ENCODE measurements around the gene TSKS. TPM values are rescaled to one million over a fixed set of nuclear protein-coding genes. Genes with fewer than 3 reads are reported as not detected.

The TSKS gene
- total RNA-seq, 2 experiments from 2014 or later, result 1.1 to 1.5 TPM

- CTCF ChIA-PET, result no interaction called here
- Mint-ChIP-seq H3K27ac (no peak overlapping the region), H3K4me3 (no peak overlapping the region)
Observed at GRCh38 chr19:49773663-49774350, 10.7 kb upstream of the TSKS start.

GRCh38 chr19:49772850-49773432 is 9.8 kb upstream of the TSKS start:
- ATAC-seq (no peak), DNase-seq (no peak)
- CTCF ChIA-PET, result no interaction called here
- H3K9me3 Mint-ChIP-seq (ENCODE audit: insufficient read depth), result no peaks in the 10 kb centered on the region
- POLR2A ChIA-PET, result no interaction called here
- no peak overlapping the region for H3K4me3 Mint-ChIP-seq
- H3K27me3 Mint-ChIP-seq (ENCODE audit: low read depth), result no peaks in the 10 kb centered on the region
- no peak overlapping the region for H3K27ac Mint-ChIP-seq
- H3K36me3 Mint-ChIP-seq (ENCODE audit: low read depth), result peaks cover 18% of the 10 kb centered on the region
- peaks cover 48% of the 10 kb centered on the region for H3K4me1 Mint-ChIP-seq (ENCODE audit: low read depth)

More at GRCh38 chr19:49773663-49774350, 10.7 kb upstream of the TSKS start:
- Mint-ChIP-seq H3K27me3 (ENCODE audit: low read depth) (no peaks in the 10 kb centered on the region), H3K36me3 (ENCODE audit: low read depth) (peaks cover 18% of the 10 kb centered on the region), H3K4me1 (ENCODE audit: low read depth) (peaks cover 45% of the 10 kb centered on the region), H3K9me3 (ENCODE audit: insufficient read depth) (no peaks in the 10 kb centered on the region)
- POLR2A ChIA-PET, result no interaction called here
- DNase-seq (no peak), ATAC-seq (no peak)

- DNase-seq (no peak), ATAC-seq (no peak)
- H3K4me3 Mint-ChIP-seq, result no peak overlapping the region
- POLR2A ChIA-PET, result no interaction called here
- peaks cover 22% of the 10 kb centered on the region for H3K36me3 Mint-ChIP-seq (ENCODE audit: low read depth)
- H3K4me1 Mint-ChIP-seq (ENCODE audit: low read depth), result peaks cover 53% of the 10 kb centered on the region
- CTCF ChIA-PET, result interaction anchor here (1.6 kb wide), 1 partner anchor 54 kb away, joined by 4 read pairs; no protein-coding TSS in a partner anchor
- H3K27me3 Mint-ChIP-seq (ENCODE audit: low read depth), result no peaks in the 10 kb centered on the region
- H3K9me3 Mint-ChIP-seq (ENCODE audit: insufficient read depth), result no peaks in the 10 kb centered on the region
- peak overlapping the region; percentile 60 for H3K27ac Mint-ChIP-seq
Observed at GRCh38 chr19:49771674-49772139, 8.6 kb upstream of the TSKS start.

GRCh38 chr19:49770529-49770928 is 7.4 kb upstream of the TSKS start:
- DNase-seq (no peak), ATAC-seq (no peak)
- H3K4me3 Mint-ChIP-seq, result no peak overlapping the region
- POLR2A ChIA-PET, result no interaction called here
- H3K36me3 Mint-ChIP-seq (ENCODE audit: low read depth), result peaks cover 16% of the 10 kb centered on the region
- CTCF ChIA-PET, result no interaction called here
- H3K27me3 Mint-ChIP-seq (ENCODE audit: low read depth), result no peaks in the 10 kb centered on the region
- no peak overlapping the region for H3K27ac Mint-ChIP-seq
- no peaks in the 10 kb centered on the region for H3K9me3 Mint-ChIP-seq (ENCODE audit: insufficient read depth)
- peaks cover 50% of the 10 kb centered on the region for H3K4me1 Mint-ChIP-seq (ENCODE audit: low read depth)

GRCh38 chr19:49767967-49768581 is 5.0 kb upstream of the TSKS start:
- H3K36me3 Mint-ChIP-seq (ENCODE audit: low read depth), result peaks cover 16% of the 10 kb centered on the region
- H3K27me3 Mint-ChIP-seq (ENCODE audit: low read depth), result no peaks in the 10 kb centered on the region
- POLR2A ChIA-PET, result interaction anchor here (0.6 to 1.5 kb wide), 4 partner anchors 28 to 298 kb away, joined by 3 to 5 read pairs (median 3); partner anchors contain the start of genes ATF5 and NUP62
- DNase-seq, result no peak
- peaks cover 45% of the 10 kb centered on the region for H3K4me1 Mint-ChIP-seq (ENCODE audit: low read depth)
- H3K4me3 Mint-ChIP-seq, result peak overlapping the region; percentile 96
- ATAC-seq, result no peak
- CTCF ChIA-PET, result interaction anchor here (3.4 kb wide), 1 partner anchor 51 kb away, joined by 26 read pairs; no protein-coding TSS in a partner anchor
- H3K27ac Mint-ChIP-seq, result peak overlapping the region; percentile 89
- H3K9me3 Mint-ChIP-seq (ENCODE audit: insufficient read depth), result no peaks in the 10 kb centered on the region

- POLR2A ChIA-PET, result interaction anchor here (0.6 to 1.5 kb wide), 5 partner anchors 28 to 298 kb away, joined by 3 to 5 read pairs (median 3); partner anchors contain the start of genes ATF5 and NUP62
- Mint-ChIP-seq H3K4me3 (peak overlapping the region; percentile 96), H3K9me3 (ENCODE audit: insufficient read depth) (no peaks in the 10 kb centered on the region), H3K27me3 (ENCODE audit: low read depth) (no peaks in the 10 kb centered on the region), H3K27ac (peak overlapping the region; percentile 89), H3K36me3 (ENCODE audit: low read depth) (peaks cover 14% of the 10 kb centered on the region), H3K4me1 (ENCODE audit: low read depth) (peaks cover 45% of the 10 kb centered on the region)
- CTCF ChIA-PET, result interaction anchor here (1.1 to 3.4 kb wide), 3 partner anchors 50 to 465 kb away, joined by 3 to 26 read pairs (median 4); no protein-coding TSS in a partner anchor
- ATAC-seq (no peak), DNase-seq (no peak)
Observed at GRCh38 chr19:49767381-49767780, 4.3 kb upstream of the TSKS start.

GRCh38 chr19:49766930-49767299 is 3.8 kb upstream of the TSKS start, which contains the start of gene AP2A1:
TSS of gene AP2A1 (plus strand) at chr19:49767001. CDS start at chr19:49767134, 133 bp downstream.
- peak within 1 kb of the TSS; percentile 96 for H3K4me3 Mint-ChIP-seq
- H3K4me1 Mint-ChIP-seq (ENCODE audit: low read depth), result peaks cover 45% of the 10 kb centered on the region
- H3K27me3 Mint-ChIP-seq (ENCODE audit: low read depth), result no peaks in the 10 kb centered on the region
- H3K36me3 Mint-ChIP-seq (ENCODE audit: low read depth), result peaks cover 14% of the 10 kb centered on the region
- DNase-seq, result no peak
- no peak for ATAC-seq
- H3K9me3 Mint-ChIP-seq (ENCODE audit: insufficient read depth), result no peaks in the 10 kb centered on the region
- CTCF ChIA-PET, result interaction anchor here (1.0 to 3.4 kb wide), 4 partner anchors 50 to 465 kb away, joined by 3 to 26 read pairs (median 4); no protein-coding TSS in a partner anchor
- peak within 1 kb of the TSS; percentile 95 for H3K27ac Mint-ChIP-seq
- POLR2A ChIA-PET, result interaction anchor here (0.6 to 1.5 kb wide), 7 partner anchors 31 to 162 kb away, joined by 3 to 5 read pairs (median 4); partner anchors contain the start of genes ATF5, MED25 and NUP62

- Mint-ChIP-seq H3K4me3 (peak overlapping the region; percentile 96), H3K27ac (peak overlapping the region; percentile 95), H3K36me3 (ENCODE audit: low read depth) (peaks cover 10% of the 10 kb centered on the region), H3K27me3 (ENCODE audit: low read depth) (no peaks in the 10 kb centered on the region), H3K9me3 (ENCODE audit: insufficient read depth) (no peaks in the 10 kb centered on the region), H3K4me1 (ENCODE audit: low read depth) (peaks cover 40% of the 10 kb centered on the region)
- ATAC-seq (peak; percentile 94), DNase-seq (peak; percentile 100)
- ChIA-PET POLR2A (interaction anchor here (0.6 to 1.5 kb wide), 7 partner anchors 49 to 163 kb away, joined by 3 to 5 read pairs (median 4); partner anchors contain the start of genes ATF5, MED25 and NUP62), CTCF (interaction anchor here (1.0 to 3.4 kb wide), 4 partner anchors 49 to 464 kb away, joined by 3 to 26 read pairs (median 4); no protein-coding TSS in a partner anchor)
Observed at GRCh38 chr19:49766007-49766929, 3.2 kb upstream of the TSKS start.

- DNase-seq (no peak), ATAC-seq (no peak)
- ChIA-PET POLR2A (interaction anchor here (1.1 kb wide), 1 partner anchor 46 kb away, joined by 3 read pairs; no protein-coding TSS in a partner anchor), CTCF (no interaction called here)
- H3K27ac Mint-ChIP-seq, result no peak overlapping the region
- peaks cover 32% of the 10 kb centered on the region for H3K4me1 Mint-ChIP-seq (ENCODE audit: low read depth)
- peaks cover 7% of the 10 kb centered on the region for H3K36me3 Mint-ChIP-seq (ENCODE audit: low read depth)
- H3K4me3 Mint-ChIP-seq, result no peak overlapping the region
- no peaks in the 10 kb centered on the region for H3K27me3 Mint-ChIP-seq (ENCODE audit: low read depth)
- H3K9me3 Mint-ChIP-seq (ENCODE audit: insufficient read depth), result no peaks in the 10 kb centered on the region
Observed at GRCh38 chr19:49764341-49764740, 1.2 kb upstream of the TSKS start.

- peaks cover 3% of the 10 kb centered on the region for H3K27me3 Mint-ChIP-seq (ENCODE audit: low read depth)
- ChIA-PET POLR2A (no interaction called here), CTCF (interaction anchor here (1.5 kb wide), 1 partner anchor 44 kb away, joined by 3 read pairs; no protein-coding TSS in a partner anchor)
- H3K4me1 Mint-ChIP-seq (ENCODE audit: low read depth), result peaks cover 13% of the 10 kb centered on the region
- ATAC-seq, result no peak
- DNase-seq, result peak; percentile 35
- H3K9me3 Mint-ChIP-seq (ENCODE audit: insufficient read depth), result no peaks in the 10 kb centered on the region
- peak overlapping the region; percentile 38 for H3K4me3 Mint-ChIP-seq
- peak overlapping the region; percentile 74 for H3K27ac Mint-ChIP-seq
- no peaks in the 10 kb centered on the region for H3K36me3 Mint-ChIP-seq (ENCODE audit: low read depth)
Observed at GRCh38 chr19:49761625-49762311, 1.3 kb downstream of the TSKS start.
